Body of pancreas (tissue), 4 donors: ENCODE measurements around the gene SUCLG1.

Source experiments
- POLR2A ChIP-seq, 3 donors: fragments of 450-650 bp; IDR thresholded peaks; one replicate each; pipeline ENCODE4 v1.6.1; 2016; ENCODE audit warnings: antibody characterized with exemption in 3 of 3, mild to moderate bottlenecking in 2 of 3
- TF ChIP-seq, protein P1 (sequence below), 7 experiments: fragments of 450-650 bp in 4 of 7; fragments of 200-600 bp in 3 of 7; sonication (generic) in 3 of 7; IDR thresholded peaks; one replicate each; pipeline ENCODE4 v1.5.1; 2016 to 2019; ENCODE audit warnings: antibody characterized with exemption in 7 of 7

DNA sequence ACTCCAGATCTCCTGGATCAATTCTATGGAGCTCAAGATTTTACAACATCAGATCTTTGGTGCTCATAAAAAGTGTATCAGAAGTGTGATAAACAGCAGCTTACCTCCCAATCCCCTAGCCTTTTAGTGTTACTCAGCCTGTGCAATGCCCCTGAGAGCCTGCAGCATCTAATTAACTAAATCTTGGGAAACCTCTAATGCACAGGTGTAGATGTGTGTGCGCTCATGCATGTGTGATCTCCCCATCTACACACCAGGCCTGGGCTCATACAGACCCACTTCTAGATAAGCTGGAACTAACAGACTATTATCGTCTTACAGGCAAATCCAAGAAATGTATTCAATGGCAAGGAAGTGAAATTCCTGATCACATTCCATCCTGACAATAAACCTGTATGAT, 7.5 kb downstream of the SUCLG1 start:
- TF ChIP-seq POLR2A (IDR thresholded peaks at IDR 0.05): no peak
- TF ChIP-seq, protein P1, sequence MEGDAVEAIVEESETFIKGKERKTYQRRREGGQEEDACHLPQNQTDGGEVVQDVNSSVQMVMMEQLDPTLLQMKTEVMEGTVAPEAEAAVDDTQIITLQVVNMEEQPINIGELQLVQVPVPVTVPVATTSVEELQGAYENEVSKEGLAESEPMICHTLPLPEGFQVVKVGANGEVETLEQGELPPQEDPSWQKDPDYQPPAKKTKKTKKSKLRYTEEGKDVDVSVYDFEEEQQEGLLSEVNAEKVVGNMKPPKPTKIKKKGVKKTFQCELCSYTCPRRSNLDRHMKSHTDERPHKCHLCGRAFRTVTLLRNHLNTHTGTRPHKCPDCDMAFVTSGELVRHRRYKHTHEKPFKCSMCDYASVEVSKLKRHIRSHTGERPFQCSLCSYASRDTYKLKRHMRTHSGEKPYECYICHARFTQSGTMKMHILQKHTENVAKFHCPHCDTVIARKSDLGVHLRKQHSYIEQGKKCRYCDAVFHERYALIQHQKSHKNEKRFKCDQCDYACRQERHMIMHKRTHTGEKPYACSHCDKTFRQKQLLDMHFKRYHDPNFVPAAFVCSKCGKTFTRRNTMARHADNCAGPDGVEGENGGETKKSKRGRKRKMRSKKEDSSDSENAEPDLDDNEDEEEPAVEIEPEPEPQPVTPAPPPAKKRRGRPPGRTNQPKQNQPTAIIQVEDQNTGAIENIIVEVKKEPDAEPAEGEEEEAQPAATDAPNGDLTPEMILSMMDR (IDR thresholded peaks at IDR 0.05): no peak
